HepG2 (cell line): Measurements from ENCODE around the gene TMEM8B. TPM values are rescaled to one million over a fixed set of nuclear protein-coding genes. Genes with fewer than 3 reads are reported as not detected.
A peak's percentile ranks its signal among the peaks of the same experiment; 100 is the strongest.

Experiments
- CBX2 ChIP-seq, 2 experiments: fragments of 200-600 bp in 1 of 2; sonication (generic); formaldehyde crosslinking in 1 of 2; IDR thresholded peaks; 2 replicates each; pipeline versions ENCODE4 v1.7.0 to v1.8.1; 2018 to 2022; ENCODE audit warnings: low read depth in 2 of 2, low read length in 1 of 2, mild to moderate bottlenecking in 1 of 2, missing genetic modification reagents in 1 of 2
- CBX5 ChIP-seq: sonication (generic); formaldehyde crosslinking; IDR thresholded peaks from 2 replicates; pipeline ENCODE4 v1.4.0; 2020; ENCODE audit warnings: missing genetic modification reagents, borderline replicate concordance
- HOXA3 ChIP-seq: sonication (generic); formaldehyde crosslinking; IDR thresholded peaks from 2 replicates; pipeline ENCODE4 v1.5.0; 2020; ENCODE audit warnings: missing genetic modification reagents
- NR2F6 ChIP-seq, 2 experiments: IDR thresholded peaks; 2 replicates each; pipeline ENCODE4 v1.6.1; 2016; ENCODE audit warnings: antibody characterized with exemption in 1 of 2, mild to moderate bottlenecking in 1 of 2
- STAT5B ChIP-seq: sonication (generic); formaldehyde crosslinking; IDR thresholded peaks from 2 replicates; pipeline ENCODE4 v1.4.0; 2020; ENCODE audit warnings: missing genetic modification reagents
- ZHX2 ChIP-seq, 2 experiments: sonication (generic) in 1 of 2; formaldehyde crosslinking in 1 of 2; IDR thresholded peaks; 2 replicates each; pipeline versions ENCODE4 v1.6.1 to v1.9.0; 2014 to 2022; ENCODE audit warnings: antibody characterized with exemption in 1 of 2, borderline replicate concordance in 1 of 2, inconsistent platforms in 1 of 2, low read depth in 1 of 2, missing genetic modification reagents in 1 of 2
- ZNF281 ChIP-seq: sonication (generic); formaldehyde crosslinking; IDR thresholded peaks from 2 replicates; pipeline ENCODE4 v1.4.0; 2020; ENCODE audit warnings: missing genetic modification reagents, borderline replicate concordance
- ZNF296 ChIP-seq: sonication (generic); formaldehyde crosslinking; conservative IDR thresholded peaks from 2 replicates; pipeline ENCODE4 v1.5.0; 2020; ENCODE audit warnings: mild to moderate bottlenecking, missing genetic modification reagents
- ZNF776 ChIP-seq: sonication (generic); formaldehyde crosslinking; IDR thresholded peaks from 2 replicates; pipeline ENCODE4 v1.4.0; 2020; ENCODE audit warnings: mild to moderate bottlenecking, missing genetic modification reagents
- polyA plus RNA-seq, 8 experiments: library from polyadenylated mRNA; depleted of rRNA in 3 of 8; stranded (reverse) in 7 of 8; unstranded in 1 of 8; fragments of >200 nt; fragmentation: Illumina TruSeq in 4 of 8; extraction: Trizol in 4 of 8; gene quantifications; 2 replicates each; pipeline versions ENCODE4 v1.2.1 to v1.2.3, GENCODE V29; 2011 to 2016; ENCODE audit warnings: low read depth in 4 of 8, missing spikeins in 1 of 8, mixed read lengths in 1 of 8; ENCODE audit not compliant: insufficient read depth in 1 of 8
- total RNA-seq, 5 experiments: library from RNA; depleted of rRNA; stranded (reverse); fragments of >200 nt; fragmentation: Illumina TruSeq; extraction: Trizol; gene quantifications; 2 replicates each; pipeline ENCODE4 v1.2.3, GENCODE V29; 2016; ENCODE audit warnings: low read depth in 1 of 5
- TF ChIP-seq, protein P1 (sequence below): IDR thresholded peaks from 2 replicates; pipeline ENCODE4 v1.6.1; 2016; ENCODE audit warnings: mild to moderate bottlenecking
- TF ChIP-seq, protein P2 (sequence below): IDR thresholded peaks from 2 replicates; pipeline ENCODE4 v1.6.1; 2016; ENCODE audit warnings: missing biosample characterization, missing genetic modification reagents, low read depth
- TF ChIP-seq, protein P3 (sequence below): sonication (generic); formaldehyde crosslinking; IDR thresholded peaks from 2 replicates; pipeline ENCODE4 v1.4.0; 2020; ENCODE audit warnings: missing genetic modification reagents, mild to moderate bottlenecking, borderline replicate concordance

TMEM8B gene
- total and polyA plus RNA-seq, 2 of the 13 experiments (the other 11 are each of a cell fraction or from before 2014, with no cell fraction given) = 2.1 to 2.7 TPM

GRCh38 chr9:35812025-35812602 is 16.9 kb upstream of the TMEM8B start, which contains the start of gene SPAG8 (continued):
- TF ChIP-seq ZHX2 (IDR thresholded peaks at IDR 0.05; ENCODE audit: low read depth) = 0 out of 2 replicates have a peak, but pooled peaks have one; percentile 36
- TF ChIP-seq ZHX2 (CRISPR knock-in tag; IDR thresholded peaks at IDR 0.05; ENCODE audit: borderline replicate concordance) = no peak
- TF ChIP-seq ZNF281 (CRISPR knock-in tag) = no peak
- TF ChIP-seq ZNF776 (CRISPR knock-in tag) = no peak
- TF ChIP-seq, protein P1, sequence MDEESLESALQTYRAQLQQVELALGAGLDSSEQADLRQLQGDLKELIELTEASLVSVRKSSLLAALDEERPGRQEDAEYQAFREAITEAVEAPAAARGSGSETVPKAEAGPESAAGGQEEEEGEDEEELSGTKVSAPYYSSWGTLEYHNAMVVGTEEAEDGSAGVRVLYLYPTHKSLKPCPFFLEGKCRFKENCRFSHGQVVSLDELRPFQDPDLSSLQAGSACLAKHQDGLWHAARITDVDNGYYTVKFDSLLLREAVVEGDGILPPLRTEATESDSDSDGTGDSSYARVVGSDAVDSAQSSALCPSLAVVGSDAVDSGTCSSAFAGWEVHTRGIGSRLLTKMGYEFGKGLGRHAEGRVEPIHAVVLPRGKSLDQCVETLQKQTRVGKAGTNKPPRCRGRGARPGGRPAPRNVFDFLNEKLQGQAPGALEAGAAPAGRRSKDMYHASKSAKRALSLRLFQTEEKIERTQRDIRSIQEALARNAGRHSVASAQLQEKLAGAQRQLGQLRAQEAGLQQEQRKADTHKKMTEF (CRISPR knock-in tag) = peak; percentile 72
- TF ChIP-seq ZNF296 = no peak
- TF ChIP-seq NR2F6 (IDR thresholded peaks at IDR 0.05) = no peak; the same call in 1 of the 2 replicates
- TF ChIP-seq NR2F6 (CRISPR knock-in tag; IDR thresholded peaks at IDR 0.05) = peak; percentile 50; the same call in 1 of the 2 replicates
- TF ChIP-seq, protein P2, sequence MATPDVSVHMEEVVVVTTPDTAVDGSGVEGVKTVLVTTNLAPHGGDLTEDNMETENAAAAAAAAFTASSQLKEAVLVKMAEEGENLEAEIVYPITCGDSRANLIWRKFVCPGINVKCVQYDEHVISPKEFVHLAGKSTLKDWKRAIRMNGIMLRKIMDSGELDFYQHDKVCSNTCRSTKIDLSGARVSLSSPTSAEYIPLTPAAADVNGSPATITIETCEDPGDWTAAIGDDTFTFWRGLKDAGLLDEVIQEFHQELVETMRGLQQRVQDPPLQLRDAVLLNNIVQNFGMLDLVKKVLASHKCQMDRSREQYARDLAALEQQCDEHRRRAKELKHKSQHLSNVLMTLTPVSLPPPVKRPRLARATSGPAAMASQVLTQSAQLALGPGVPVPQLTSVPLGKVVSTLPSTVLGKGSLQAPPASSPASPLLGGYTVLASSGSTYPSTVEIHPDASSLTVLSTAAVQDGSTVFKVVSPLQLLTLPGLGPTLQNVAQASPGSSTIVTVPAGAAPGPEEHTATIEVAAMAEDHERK (CRISPR knock-in tag) = no peak
- TF ChIP-seq, protein P3, sequence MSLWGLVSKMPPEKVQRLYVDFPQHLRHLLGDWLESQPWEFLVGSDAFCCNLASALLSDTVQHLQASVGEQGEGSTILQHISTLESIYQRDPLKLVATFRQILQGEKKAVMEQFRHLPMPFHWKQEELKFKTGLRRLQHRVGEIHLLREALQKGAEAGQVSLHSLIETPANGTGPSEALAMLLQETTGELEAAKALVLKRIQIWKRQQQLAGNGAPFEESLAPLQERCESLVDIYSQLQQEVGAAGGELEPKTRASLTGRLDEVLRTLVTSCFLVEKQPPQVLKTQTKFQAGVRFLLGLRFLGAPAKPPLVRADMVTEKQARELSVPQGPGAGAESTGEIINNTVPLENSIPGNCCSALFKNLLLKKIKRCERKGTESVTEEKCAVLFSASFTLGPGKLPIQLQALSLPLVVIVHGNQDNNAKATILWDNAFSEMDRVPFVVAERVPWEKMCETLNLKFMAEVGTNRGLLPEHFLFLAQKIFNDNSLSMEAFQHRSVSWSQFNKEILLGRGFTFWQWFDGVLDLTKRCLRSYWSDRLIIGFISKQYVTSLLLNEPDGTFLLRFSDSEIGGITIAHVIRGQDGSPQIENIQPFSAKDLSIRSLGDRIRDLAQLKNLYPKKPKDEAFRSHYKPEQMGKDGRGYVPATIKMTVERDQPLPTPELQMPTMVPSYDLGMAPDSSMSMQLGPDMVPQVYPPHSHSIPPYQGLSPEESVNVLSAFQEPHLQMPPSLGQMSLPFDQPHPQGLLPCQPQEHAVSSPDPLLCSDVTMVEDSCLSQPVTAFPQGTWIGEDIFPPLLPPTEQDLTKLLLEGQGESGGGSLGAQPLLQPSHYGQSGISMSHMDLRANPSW (CRISPR knock-in tag) = no peak
- no peak for TF ChIP-seq CBX2 (IDR thresholded peaks at IDR 0.05; ENCODE audit: low read depth, low read length)
- no peak for TF ChIP-seq CBX2 (CRISPR knock-in tag; IDR thresholded peaks at IDR 0.05; ENCODE audit: low read depth)
- peak; percentile 63; the same call in 1 of the 2 replicates for TF ChIP-seq HOXA3 (CRISPR knock-in tag)
- 0 out of 2 replicates have a peak, but pooled peaks have one; percentile 44 for TF ChIP-seq STAT5B
- TF ChIP-seq CBX5 (CRISPR knock-in tag) = peak; percentile 31; the same call in 1 of the 2 replicates
